ENCODE data around the gene NUMB.

NUMB gene

GRCh38 chr14:73289729-73290128, 168.6 kb downstream of the NUMB start:
- no peak for DNase-seq (ENCODE audit: low spot score)

- no peak for DNase-seq (ENCODE audit: low spot score)
These were observed 169.0 kb downstream of the NUMB start for GRCh38 chr14:73289308-73289707.

GRCh38 chr14:73287071-73287470, 171.3 kb downstream of the NUMB start:
- no peak for DNase-seq (ENCODE audit: low spot score)

GRCh38 chr14:73286598-73286997, 171.7 kb downstream of the NUMB start:
- no peak for DNase-seq (ENCODE audit: low spot score)

- no peak for DNase-seq (ENCODE audit: low spot score)
These were observed 172.4 kb downstream of the NUMB start for GRCh38 chr14:73285979-73286378.

- peak; percentile 54 for DNase-seq (ENCODE audit: low spot score)
These were observed 174.6 kb downstream of the NUMB start for GRCh38 chr14:73283608-73284379.

- no peak for DNase-seq (ENCODE audit: low spot score)
These were observed 177.4 kb downstream of the NUMB start for GRCh38 chr14:73280903-73281302.

- DNase-seq (ENCODE audit: low spot score), result no peak
These were observed 181.0 kb downstream of the NUMB start for GRCh38 chr14:73277376-73277775.

- no peak for DNase-seq (ENCODE audit: low spot score)
These were observed 181.5 kb downstream of the NUMB start for GRCh38 chr14:73276836-73277235.

- no peak for DNase-seq (ENCODE audit: low spot score)
These were observed 184.5 kb downstream of the NUMB start for GRCh38 chr14:73273799-73274198.

- DNase-seq (ENCODE audit: low spot score), result no peak
These were observed 186.0 kb downstream of the NUMB start for GRCh38 chr14:73272393-73272792.

GRCh38 chr14:73269729-73270531, 188.4 kb downstream of the NUMB start:
- no peak for DNase-seq (ENCODE audit: low spot score)

- no peak for DNase-seq (ENCODE audit: low spot score)
These were observed 190.9 kb downstream of the NUMB start for GRCh38 chr14:73267474-73267873.

- no peak for DNase-seq (ENCODE audit: low spot score)
These were observed 192.0 kb downstream of the NUMB start for GRCh38 chr14:73266317-73266716.

GRCh38 chr14:73265721-73266046, 192.7 kb downstream of the NUMB start:
- no peak for DNase-seq (ENCODE audit: low spot score)

GRCh38 chr14:73264885-73265720, 193.2 kb downstream of the NUMB start:
- no peak for DNase-seq (ENCODE audit: low spot score)

GRCh38 chr14:73264080-73264884, 194.1 kb downstream of the NUMB start:
- DNase-seq (ENCODE audit: low spot score), result no peak

GRCh38 chr14:73263606-73264005, 194.7 kb downstream of the NUMB start:
- no peak for DNase-seq (ENCODE audit: low spot score)

GRCh38 chr14:73262427-73263183, 195.7 kb downstream of the NUMB start:
- DNase-seq (ENCODE audit: low spot score), result no peak

- DNase-seq (ENCODE audit: low spot score), result no peak
These were observed 196.6 kb downstream of the NUMB start for GRCh38 chr14:73261520-73262426.

Data from globus pallidus (tissue), 1 donor.